ENCODE data around the gene PDCD7.

- TF ChIP-seq CTCF (conservative IDR thresholded peaks at IDR 0.05; ENCODE audit: low read depth, low read length) (no peak), EZH2 (IDR thresholded peaks at IDR 0.05; ENCODE audit: low read length, unreplicated experiment) (no peak), EZH2phosphoT487 (IDR thresholded peaks at IDR 0.05; ENCODE audit: borderline replicate concordance, low read length) (no peak)
These were observed at the start of gene PDCD7 for GRCh38 chr15:65133548-65134200.
